K562 (cell line): ENCODE data around the gene MTF1. TPM values are rescaled to one million over a fixed set of nuclear protein-coding genes. Genes with fewer than 3 reads are reported as not detected.

Experiments
- ATF1 ChIP-seq, 2 experiments: fragments of 450-650 bp in 1 of 2; IDR thresholded peaks; 2 replicates each; pipeline ENCODE4 v1.6.1; 2016; ENCODE audit warnings: missing compliant biosample characterization in 1 of 2, missing genetic modification characterization in 1 of 2
- BDP1 ChIP-seq: IDR thresholded peaks from 3 replicates; pipeline ENCODE4 v1.6.1; 2011; ENCODE audit not compliant: insufficient read length, insufficient read depth
- BRCA1 ChIP-seq, 2 experiments: fragments of 450-650 bp in 1 of 2; sonication (generic) in 1 of 2; formaldehyde crosslinking in 1 of 2; IDR thresholded peaks; 2 replicates each; pipeline versions ENCODE4 v1.5.0 to v1.6.1; 2017 to 2020; ENCODE audit warnings: mild to moderate bottlenecking in 1 of 2, missing genetic modification reagents in 1 of 2
- CC2D1A ChIP-seq: fragments of 450-650 bp; IDR thresholded peaks from 2 replicates; pipeline ENCODE4 v1.6.1; 2017; ENCODE audit warnings: mild to moderate bottlenecking
- ELF2 ChIP-seq: fragments of 250-450 bp; sonication (Bioruptor Pico); IDR thresholded peaks from 2 replicates; pipeline ENCODE4 v1.5.0; 2021; ENCODE audit warnings: mild to moderate bottlenecking
- GATAD2B ChIP-seq: fragments of 450-650 bp; IDR thresholded peaks from 2 replicates; pipeline ENCODE4 v1.6.1; 2017; ENCODE audit warnings: mild to moderate bottlenecking, borderline replicate concordance
- GMEB1 ChIP-seq: fragments of 250-450 bp; sonication (Bioruptor Pico); IDR thresholded peaks from 2 replicates; pipeline ENCODE4 v1.4.0; 2020; ENCODE audit warnings: mild to moderate bottlenecking
- HDAC1 ChIP-seq, 2 experiments: fragments of 450-650 bp; IDR thresholded peaks; 2 replicates each; pipeline ENCODE4 v1.6.1; 2016 to 2017; ENCODE audit warnings: inconsistent platforms in 1 of 2, mild to moderate bottlenecking in 1 of 2, moderate library complexity in 1 of 2
- HDAC6 ChIP-seq: IDR thresholded peaks from 2 replicates; pipeline ENCODE4 v1.6.1; 2012; ENCODE audit warnings: low read depth, mild to moderate bottlenecking, control low read depth, inconsistent platforms, low read length, moderate library complexity
- HSF4 ChIP-seq: fragments of 250-450 bp; sonication (Bioruptor Pico); IDR thresholded peaks from 2 replicates; pipeline ENCODE4 v2.1.2; 2022; ENCODE audit warnings: mild to moderate bottlenecking, moderate library complexity, borderline replicate concordance
- KLF13 ChIP-seq: fragments of 450-650 bp; IDR thresholded peaks from 2 replicates; pipeline ENCODE4 v1.6.1; 2016; ENCODE audit warnings: missing genetic modification characterization, low read depth, mild to moderate bottlenecking, missing compliant biosample characterization, moderate library complexity, borderline replicate concordance
- MBD2 ChIP-seq: sonication (generic); IDR thresholded peaks from 2 replicates; pipeline ENCODE4 v1.6.1; 2016; ENCODE audit warnings: low read depth, borderline replicate concordance
- NEUROD1 ChIP-seq: fragments of 150-350 bp; IDR thresholded peaks from 2 replicates; pipeline ENCODE4 v1.6.1; 2014; ENCODE audit warnings: borderline replicate concordance, low read length, low read depth; ENCODE audit not compliant: partially characterized antibody
- NFIC ChIP-seq: fragments of 450-650 bp; IDR thresholded peaks from 2 replicates; pipeline ENCODE4 v1.6.1; 2017; ENCODE audit warnings: mild to moderate bottlenecking, inconsistent platforms
- POLR3G ChIP-seq: IDR thresholded peaks from 2 replicates; pipeline ENCODE4 v1.6.1; 2011; ENCODE audit not compliant: insufficient read length, insufficient replicate concordance; ENCODE audit errors: extremely low read depth
- PTRF ChIP-seq: fragments of 450-650 bp; IDR thresholded peaks from 2 replicates; pipeline ENCODE4 v1.6.1; 2016; ENCODE audit warnings: mild to moderate bottlenecking, missing genetic modification characterization, missing compliant biosample characterization
- RCOR1 ChIP-seq, 2 experiments: IDR thresholded peaks; 2 replicates each; pipeline ENCODE4 v1.6.1; 2012; ENCODE audit warnings: low read depth in 2 of 2, low read length in 2 of 2, borderline replicate concordance in 1 of 2, improper control_type of control experiment in 1 of 2
- SNRNP70 ChIP-seq: fragments of 200-400 bp; formaldehyde crosslinking; optimal IDR thresholded peaks from 2 replicates; pipeline ENCODE3; 2017; ENCODE audit warnings: low read depth, low read length
- SRSF9 ChIP-seq: fragments of 200-400 bp; formaldehyde crosslinking; IDR thresholded peaks from 2 replicates; pipeline ENCODE4 v1.6.1; 2017; ENCODE audit warnings: low read depth, low read length, borderline replicate concordance
- TCF3 ChIP-seq: sonication (generic); formaldehyde crosslinking; IDR thresholded peaks from 2 replicates; pipeline ENCODE4 v1.4.0; 2020; ENCODE audit warnings: mild to moderate bottlenecking, missing genetic modification reagents
- THRB ChIP-seq: fragments of 450-650 bp; formaldehyde crosslinking; conservative IDR thresholded peaks from 2 replicates; pipeline ENCODE4 v1.4.0; 2022; ENCODE audit warnings: mild to moderate bottlenecking, missing genetic modification characterization
- ZNF143 ChIP-seq: sonication (generic); formaldehyde crosslinking; IDR thresholded peaks from 2 replicates; pipeline ENCODE4 v1.9.0; 2022; ENCODE audit warnings: mild to moderate bottlenecking, missing genetic modification reagents
- ZNF217 ChIP-seq: sonication (generic); formaldehyde crosslinking; IDR thresholded peaks from 2 replicates; pipeline ENCODE4 v1.8.0; 2022; ENCODE audit warnings: mild to moderate bottlenecking, missing genetic modification reagents
- ZNF347 ChIP-seq: fragments of 450-650 bp; formaldehyde crosslinking; IDR thresholded peaks from 2 replicates; pipeline ENCODE4 v1.4.0; 2020; ENCODE audit warnings: low read depth, mild to moderate bottlenecking, moderate library complexity
- ZNF644 ChIP-seq: fragments of 200-800 bp; sonication (Bioruptor generic); IDR thresholded peaks from 2 replicates; pipeline ENCODE4 v1.6.1; 2016; ENCODE audit warnings: low read depth, missing genetic modification characterization, missing compliant biosample characterization
- ZNF696 ChIP-seq: fragments of 250-450 bp; sonication (Bioruptor Pico); conservative IDR thresholded peaks from 2 replicates; pipeline ENCODE4 v1.4.0; 2020; ENCODE audit warnings: mild to moderate bottlenecking, moderate library complexity
- ZNF77 ChIP-seq: fragments of 250-450 bp; sonication (Bioruptor Pico); IDR thresholded peaks from 2 replicates; pipeline ENCODE4 v1.5.0; 2020
- polyA plus RNA-seq, 8 experiments: library from polyadenylated mRNA; depleted of rRNA in 4 of 8; stranded (reverse) in 5 of 8; unstranded in 3 of 8; fragments of >200 nt; fragmentation: Nextera tagmentation in 2 of 8; fragmentation: Illumina TruSeq in 1 of 8; extraction: Ambion mirVana in 2 of 8; extraction: Trizol in 1 of 8; gene quantifications; 2 replicates each; pipeline versions ENCODE4 v1.2.1 to v1.2.3, GENCODE V29; 2011 to 2014; ENCODE audit warnings: inconsistent platforms in 1 of 8, missing spikeins in 1 of 8
- total RNA-seq, 7 experiments: library from RNA; depleted of rRNA in 6 of 7; stranded (reverse); fragments of >200 nt in 6 of 7; fragmentation: Illumina TruSeq in 2 of 7; extraction: Trizol in 2 of 7; gene quantifications; 2 replicates each; pipeline versions ENCODE4 v1.2.1 to v1.2.3, GENCODE V29; 2011 to 2021; ENCODE audit warnings: low replicate concordance in 1 of 7

Gene MTF1
- total and polyA plus RNA-seq, 9 of the 15 experiments (the other 6 are each of a cell fraction or from before 2014, with no cell fraction given): 1.1 to 12.2 (median 4.3) TPM

- no peak for TF ChIP-seq NEUROD1
- TF ChIP-seq ATF1 (CRISPR knock-in tag; IDR thresholded peaks at IDR 0.05): peak; percentile 50; the same call in 1 of the 2 replicates
- TF ChIP-seq ATF1 (tag; IDR thresholded peaks at IDR 0.05): no peak
- no peak for TF ChIP-seq ZNF143
- TF ChIP-seq BRCA1 (IDR thresholded peaks at IDR 0.05): no peak
- TF ChIP-seq BRCA1 (CRISPR knock-in tag; IDR thresholded peaks at IDR 0.05): no peak
- 0 out of 2 replicates have a peak, but pooled peaks have one; percentile 16 for TF ChIP-seq KLF13 (tag)
- TF ChIP-seq SRSF9: no peak
- TF ChIP-seq MBD2: no peak
- no peak for TF ChIP-seq ELF2 (CRISPR knock-in tag)
- TF ChIP-seq TCF3 (CRISPR knock-in tag): no peak
- peak in 1 of 2 experiments; percentile 89; a peak in 2 of 4 replicates for TF ChIP-seq RCOR1 (IDR thresholded peaks at IDR 0.05; ENCODE audit: borderline replicate concordance in 1 of 2, low read depth in 2 of 2, low read length in 2 of 2)
- no peak for TF ChIP-seq POLR3G
- peak; percentile 71 for TF ChIP-seq NFIC
- no peak for TF ChIP-seq GATAD2B
- no peak for TF ChIP-seq PTRF (tag)
- no peak for TF ChIP-seq CC2D1A
- peak; percentile 75; the same call in 1 of the 2 replicates for TF ChIP-seq ZNF217 (CRISPR knock-in tag)
- 0 out of 2 replicates have a peak, but pooled peaks have one; percentile 50 for TF ChIP-seq ZNF644 (tag)
- TF ChIP-seq HDAC1 (IDR thresholded peaks at IDR 0.05): peak in 1 of 2 experiments; percentile 84; a peak in 2 of 4 replicates
- no peak for TF ChIP-seq ZNF696 (CRISPR knock-in tag)
- no peak for TF ChIP-seq GMEB1 (CRISPR knock-in tag)
- no peak for TF ChIP-seq HDAC6
- no peak for TF ChIP-seq SNRNP70
- TF ChIP-seq ZNF347: no peak
- TF ChIP-seq THRB: no peak
- TF ChIP-seq BDP1: no peak
- TF ChIP-seq HSF4: no peak
- TF ChIP-seq ZNF77: no peak
Observed at GRCh38 chr1:37795340-37796125, 63.9 kb downstream of the MTF1 start (continued).
